HS-5 (cell line): ENCODE data around the gene SCART1.
"Not testable (repeated sequence)": the region's sequence is repeated elsewhere in the genome, so short reads cannot be mapped to it uniquely, and the experiment has no call there.

ENCODE experiments used
- DNase-seq: peaks from one replicate; pipeline ENCODE4 v3.0.0-alpha.2; 2012; ENCODE audit warnings: low read depth

Gene SCART1

GRCh38 chr10:133474027-133474426 is 20.3 kb downstream of the SCART1 start:
- DNase-seq: no peak

GRCh38 chr10:133474665-133475424 is 21.1 kb downstream of the SCART1 start:
- no peak for DNase-seq

DNA sequence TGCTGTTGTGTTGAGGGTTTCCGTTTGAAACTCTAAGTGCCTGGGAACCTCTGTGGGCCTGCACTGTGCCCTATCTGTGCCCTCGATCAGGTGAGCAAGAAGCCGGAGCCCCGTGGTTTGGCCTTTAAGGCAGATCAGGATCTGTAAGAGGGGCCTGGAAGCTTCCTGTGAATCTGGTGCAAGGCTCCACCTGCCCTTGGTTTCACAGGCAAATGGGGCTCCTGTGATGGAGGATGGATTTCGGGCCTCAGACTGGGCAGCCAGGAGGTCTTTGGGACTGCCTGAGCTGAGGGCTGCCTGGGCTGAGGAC is 21.6 kb downstream of the SCART1 start:
- DNase-seq: no peak

DNA sequence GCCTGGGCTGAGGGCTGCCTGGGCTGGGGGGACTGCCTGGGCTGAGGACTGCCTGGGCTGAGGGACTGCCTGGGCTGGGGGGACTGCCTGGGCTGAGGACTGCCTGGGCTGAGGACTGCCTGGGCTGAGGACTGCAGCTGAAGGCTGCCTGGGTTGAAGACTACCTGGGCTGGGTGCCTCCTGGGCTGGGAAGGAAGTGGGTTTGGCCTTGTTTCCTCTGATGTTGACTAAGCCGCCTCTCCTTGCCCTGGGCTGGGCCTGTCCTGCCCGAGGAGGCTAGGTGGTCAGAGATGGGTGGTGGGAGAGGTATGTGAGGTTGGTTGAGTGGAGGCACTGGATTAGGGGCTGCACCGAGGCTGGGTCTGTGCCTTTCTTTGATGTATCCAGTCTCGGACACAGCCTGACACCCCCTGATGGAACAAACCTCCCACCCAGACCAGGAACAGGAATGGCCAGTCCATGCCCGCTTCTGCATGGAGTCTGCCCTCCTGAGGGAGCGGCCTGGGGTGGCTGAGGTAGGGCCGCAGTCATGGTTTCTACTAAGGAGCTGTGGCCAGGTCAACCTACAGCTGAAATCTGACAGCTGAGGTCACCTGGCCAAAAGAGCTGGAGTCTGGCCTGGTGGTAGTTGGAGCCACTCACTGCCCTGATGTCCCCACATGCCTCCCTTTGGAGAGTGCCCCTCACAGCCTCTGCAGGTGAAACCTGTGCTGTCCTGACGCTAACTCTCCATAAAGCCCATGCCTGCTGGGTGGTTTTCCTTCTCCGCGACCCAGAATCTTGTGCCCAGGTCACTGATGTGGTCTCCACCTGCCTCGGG is 22.3 kb downstream of the SCART1 start:
- no peak for DNase-seq

DNA sequence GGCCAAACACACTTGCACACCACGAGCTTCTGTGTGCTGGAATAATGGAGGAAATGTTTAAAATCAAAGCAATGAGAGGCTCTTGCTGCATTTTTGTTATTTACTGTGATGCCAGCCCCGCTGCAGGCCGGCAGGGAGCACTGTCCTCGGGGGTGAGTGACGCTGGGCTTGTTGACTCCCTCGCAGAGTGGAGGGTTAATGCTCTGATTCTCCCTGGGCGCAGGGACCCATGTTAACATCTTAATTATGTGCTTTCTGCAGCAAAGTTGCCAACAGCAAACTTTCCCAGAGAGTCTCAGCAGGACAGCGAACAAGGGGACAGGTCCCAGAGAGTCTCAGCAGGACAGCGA is 22.9 kb downstream of the SCART1 start:
- no peak for DNase-seq

DNA sequence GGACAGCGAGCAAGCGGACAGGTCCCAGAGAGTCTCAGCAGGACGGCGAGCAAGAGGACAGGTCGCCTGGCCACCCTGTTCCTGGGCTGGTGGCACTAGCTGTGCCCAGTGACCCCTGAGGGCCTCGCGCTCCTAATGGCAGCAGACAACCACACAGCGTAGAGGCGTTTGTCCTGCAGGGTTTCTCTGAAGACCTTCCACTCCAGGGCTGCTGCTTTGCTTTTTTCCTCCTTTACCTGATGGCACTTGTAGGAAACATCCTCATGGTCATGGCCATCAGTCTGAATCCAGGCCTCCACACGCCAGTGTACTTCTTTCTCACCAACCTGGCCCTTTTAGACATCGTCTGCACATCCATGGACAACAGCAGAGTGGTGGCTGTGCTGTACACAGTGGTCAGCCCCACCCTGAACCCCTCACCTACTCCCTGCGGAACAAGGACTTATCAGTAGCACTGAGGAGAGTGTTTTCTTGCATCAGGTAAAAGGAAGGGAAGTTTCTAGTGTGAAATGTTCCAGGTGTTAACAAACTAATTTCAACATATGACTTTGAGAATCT is 27.4 kb downstream of the SCART1 start:
- DNase-seq: no peak

- DNase-seq: no peak
These were observed 27.9 kb downstream of the SCART1 start for GRCh38 chr10:133481657-133482056.

- DNase-seq: no peak
These were observed 31.1 kb downstream of the SCART1 start for GRCh38 chr10:133484818-133485217.

GRCh38 chr10:133487085-133487484 is 33.3 kb downstream of the SCART1 start:
- DNase-seq: no peak

GRCh38 chr10:133488354-133488753 is 34.6 kb downstream of the SCART1 start:
- no peak for DNase-seq

DNA sequence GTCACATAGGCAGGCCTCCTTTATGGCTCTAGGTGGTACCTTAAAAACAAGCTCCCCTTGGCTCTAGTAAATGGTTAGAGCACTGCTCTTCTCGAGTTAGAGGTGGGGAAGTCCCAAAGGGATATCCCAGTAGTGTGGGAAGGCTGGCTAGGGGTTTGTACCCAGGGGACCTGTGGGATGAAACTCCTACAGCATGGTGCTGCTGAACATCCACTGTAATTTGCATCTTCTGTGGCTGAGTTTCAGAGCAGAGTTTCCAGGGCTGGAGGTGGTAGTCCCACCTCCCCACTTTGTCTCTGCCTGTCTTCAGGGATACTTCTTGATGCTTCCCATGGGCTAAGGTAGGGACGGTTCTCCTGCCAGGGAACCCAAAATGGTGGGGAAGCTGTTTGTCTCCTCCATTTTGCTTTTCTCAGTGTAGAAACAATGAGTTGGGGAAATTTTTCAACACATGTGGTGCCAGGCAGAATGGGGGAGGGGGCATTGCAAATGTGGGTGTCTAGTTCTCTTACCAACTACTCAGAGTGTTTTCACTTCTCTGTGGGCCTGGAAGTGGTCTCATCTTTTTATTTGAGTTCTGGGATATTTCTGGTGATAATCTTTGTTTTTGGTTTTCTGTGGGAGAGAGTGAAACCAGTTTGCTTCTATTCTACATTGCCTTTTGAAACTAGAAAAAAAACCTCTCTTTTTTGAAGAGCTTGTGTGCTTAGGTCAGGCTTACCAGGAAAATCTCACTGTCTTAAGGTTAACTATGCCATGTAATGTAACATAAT is 36.3 kb downstream of the SCART1 start:
- DNase-seq: no peak

- DNase-seq: not testable (repeated sequence)
These were observed 39.8 kb downstream of the SCART1 start for GRCh38 chr10:133493562-133493961.

DNA sequence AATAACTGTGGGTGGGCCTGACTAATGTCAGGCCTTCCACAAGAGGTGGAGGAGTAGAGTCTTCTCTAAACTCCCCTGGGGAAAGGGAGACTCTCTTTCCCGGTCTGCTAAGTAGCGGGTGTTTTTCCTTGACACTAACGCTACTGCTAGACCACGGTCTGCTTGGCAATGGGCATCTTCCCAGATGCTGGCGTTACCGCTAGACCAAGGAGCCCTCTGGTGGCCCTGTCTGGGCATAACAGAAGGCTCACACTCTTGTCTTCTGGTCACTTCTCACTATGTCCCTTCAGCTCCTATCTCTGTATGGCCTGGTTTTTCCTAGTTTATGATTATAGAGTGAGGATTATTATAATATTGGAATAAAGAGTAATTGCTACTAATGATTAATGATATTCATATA is 43.6 kb downstream of the SCART1 start:
- not testable (repeated sequence) for DNase-seq

GRCh38 chr10:133499176-133499575 is 45.4 kb downstream of the SCART1 start:
- DNase-seq: not testable (repeated sequence)

DNA sequence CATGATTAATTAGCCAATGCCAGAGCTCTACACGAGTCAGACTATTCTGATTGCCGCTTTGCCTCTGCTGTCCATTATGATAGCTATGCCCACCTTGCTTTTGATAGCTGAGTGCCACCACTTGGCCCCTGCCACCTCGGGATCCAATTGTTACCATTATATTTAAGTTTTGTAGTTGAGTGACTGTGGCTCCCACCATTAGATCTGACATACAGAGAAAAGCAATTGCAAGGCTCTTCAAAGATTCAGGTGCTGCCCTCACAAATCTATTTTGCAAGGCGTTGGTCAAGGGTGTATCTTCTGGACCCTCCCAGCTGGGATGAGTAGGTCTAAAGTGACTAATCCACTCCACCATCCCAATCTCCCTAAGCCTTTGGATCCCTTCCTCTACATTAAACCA is 47.2 kb downstream of the SCART1 start:
- DNase-seq: not testable (repeated sequence)

- no peak for DNase-seq
These were observed 56.0 kb downstream of the SCART1 start for GRCh38 chr10:133509700-133510099.

GRCh38 chr10:133511408-133511807 is 57.7 kb downstream of the SCART1 start:
- DNase-seq: no peak

- no peak for DNase-seq
These were observed 58.3 kb downstream of the SCART1 start for GRCh38 chr10:133511907-133512528.

GRCh38 chr10:133515471-133515870 is 61.7 kb downstream of the SCART1 start:
- no peak for DNase-seq

DNA sequence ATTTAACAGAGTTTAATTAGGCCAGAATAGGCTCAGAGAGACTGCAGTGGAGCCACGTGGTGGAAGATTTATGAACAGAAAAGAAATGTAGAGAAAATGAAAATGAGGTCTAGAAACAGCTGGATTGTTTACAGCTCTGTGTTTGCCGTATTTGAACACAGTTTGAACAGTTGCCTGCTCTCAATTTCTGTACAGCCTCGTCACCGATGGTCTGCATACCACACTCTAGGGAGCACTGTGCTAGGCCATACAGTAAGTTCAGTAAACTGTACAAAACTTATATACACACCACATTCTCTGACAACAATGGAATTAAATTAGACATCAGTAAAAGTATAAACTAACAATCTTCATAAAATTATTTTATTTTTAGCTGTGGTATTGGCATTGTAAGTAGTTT is 62.3 kb downstream of the SCART1 start:
- no peak for DNase-seq

DNA sequence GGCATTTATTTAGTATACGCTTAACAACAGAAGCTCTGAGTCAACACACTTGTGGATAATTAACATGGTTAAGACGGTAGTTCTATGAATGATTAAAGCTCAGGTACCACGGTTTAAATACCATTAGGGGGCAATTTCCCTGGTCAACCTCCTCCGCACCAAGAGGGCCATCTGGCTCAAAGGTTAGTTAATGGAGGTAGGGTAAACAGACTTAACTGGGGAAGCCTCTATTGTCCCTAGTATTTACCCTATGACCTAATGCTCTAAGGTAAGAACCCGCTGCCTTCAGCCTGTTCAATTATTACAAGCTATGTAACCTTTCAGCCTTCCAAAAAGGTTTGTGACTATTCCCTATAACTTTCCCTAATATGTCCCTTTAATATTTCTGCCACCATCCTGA is 64.8 kb downstream of the SCART1 start:
- not testable (repeated sequence) for DNase-seq
